ENCODE data around the gene DNAJC3. TPM values are rescaled to one million over a fixed set of nuclear protein-coding genes. Genes with fewer than 3 reads are reported as not detected.

DNAJC3 gene
- total RNA-seq, 2 experiments from 2014 or later = 17.6 to 17.7 TPM

DNA sequence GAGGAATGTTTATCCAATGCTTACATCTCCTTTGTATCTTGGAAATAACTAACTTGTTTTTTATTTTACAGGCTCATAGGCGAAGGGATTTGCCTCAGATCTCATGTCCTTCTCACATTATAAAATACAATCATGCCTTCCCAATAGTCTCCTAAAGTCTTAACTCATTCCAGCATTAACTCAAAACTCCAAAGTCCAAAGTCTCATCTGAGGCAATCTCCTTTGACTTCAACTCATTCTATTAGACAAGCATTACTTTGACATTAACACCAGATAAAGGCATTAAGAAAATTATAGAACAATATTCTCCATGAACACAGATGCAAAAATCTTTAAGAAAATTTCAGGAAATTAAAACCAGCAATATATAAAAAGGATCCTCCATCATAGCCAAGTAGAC, 137.6 kb downstream of the DNAJC3 start:
- Mint-ChIP-seq H3K36me3 (ENCODE audit: low read depth) (no peaks in the 10 kb centered on the region), H3K4me3 (no peak overlapping the region), H3K27ac (no peak overlapping the region), H3K9me3 (peaks cover 11% of the 10 kb centered on the region), H3K27me3 (peaks cover 18% of the 10 kb centered on the region), H3K4me1 (ENCODE audit: low read depth) (no peaks in the 10 kb centered on the region)
- H3K27me3 ChIP-seq (ENCODE audit: control insufficient read depth in 1 of 2, insufficient read depth in 2 of 2, low read length in 2 of 2) = peaks cover 0 to 4% of the 10 kb centered on the region in 2 experiments
- DNase-seq (no peak), ATAC-seq (ENCODE audit: poor library complexity) (no peak)
- H3K4me3 ChIP-seq (ENCODE audit: low read length) = no peak overlapping the region
- peaks cover 11 to 27% of the 10 kb centered on the region in 2 experiments for H3K9me3 ChIP-seq (ENCODE audit: control insufficient read depth in 1 of 2, insufficient read depth in 1 of 2, low read length in 2 of 2)
- H3K36me3 ChIP-seq (ENCODE audit: insufficient read depth, low read length) = no peaks in the 10 kb centered on the region
- H3K27ac ChIP-seq (ENCODE audit: low read depth in 1 of 2, low read length in 2 of 2) = no peak overlapping the region
- no peaks in the 10 kb centered on the region for H3K4me1 ChIP-seq (ENCODE audit: insufficient read depth, low read length)
- TF ChIP-seq, protein P1, sequence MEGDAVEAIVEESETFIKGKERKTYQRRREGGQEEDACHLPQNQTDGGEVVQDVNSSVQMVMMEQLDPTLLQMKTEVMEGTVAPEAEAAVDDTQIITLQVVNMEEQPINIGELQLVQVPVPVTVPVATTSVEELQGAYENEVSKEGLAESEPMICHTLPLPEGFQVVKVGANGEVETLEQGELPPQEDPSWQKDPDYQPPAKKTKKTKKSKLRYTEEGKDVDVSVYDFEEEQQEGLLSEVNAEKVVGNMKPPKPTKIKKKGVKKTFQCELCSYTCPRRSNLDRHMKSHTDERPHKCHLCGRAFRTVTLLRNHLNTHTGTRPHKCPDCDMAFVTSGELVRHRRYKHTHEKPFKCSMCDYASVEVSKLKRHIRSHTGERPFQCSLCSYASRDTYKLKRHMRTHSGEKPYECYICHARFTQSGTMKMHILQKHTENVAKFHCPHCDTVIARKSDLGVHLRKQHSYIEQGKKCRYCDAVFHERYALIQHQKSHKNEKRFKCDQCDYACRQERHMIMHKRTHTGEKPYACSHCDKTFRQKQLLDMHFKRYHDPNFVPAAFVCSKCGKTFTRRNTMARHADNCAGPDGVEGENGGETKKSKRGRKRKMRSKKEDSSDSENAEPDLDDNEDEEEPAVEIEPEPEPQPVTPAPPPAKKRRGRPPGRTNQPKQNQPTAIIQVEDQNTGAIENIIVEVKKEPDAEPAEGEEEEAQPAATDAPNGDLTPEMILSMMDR (IDR thresholded peaks at IDR 0.05) = no peak
- intact Hi-C loops (cut with DNase I, micrococcal nuclease) = no loop called here
- POLR2A ChIA-PET = no interaction called here
- CTCF ChIA-PET = no interaction called here

DNA sequence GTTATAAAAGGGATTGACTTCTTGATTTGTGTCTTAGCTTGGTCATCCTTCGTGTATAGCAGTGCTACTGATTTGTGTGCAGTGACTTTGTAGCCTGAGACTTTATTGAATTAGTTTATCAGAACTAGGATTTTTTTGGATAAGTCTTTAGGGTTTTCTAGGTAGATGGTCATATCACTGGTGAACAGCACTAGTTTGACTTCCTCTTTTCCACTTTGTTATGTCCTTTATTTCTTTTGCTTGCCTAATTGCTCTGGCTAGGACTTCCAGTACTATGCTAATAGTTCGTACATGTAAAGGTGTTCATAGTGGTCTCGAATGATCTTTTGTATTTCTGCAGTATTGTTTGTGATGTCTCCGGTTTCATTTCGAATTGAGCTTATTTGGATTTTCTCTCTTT, 145.4 kb downstream of the DNAJC3 start:
- Mint-ChIP-seq H3K4me3 (no peak overlapping the region), H3K9me3 (no peaks in the 10 kb centered on the region), H3K4me1 (ENCODE audit: low read depth) (no peaks in the 10 kb centered on the region), H3K27me3 (peaks cover 32% of the 10 kb centered on the region), H3K27ac (no peak overlapping the region), H3K36me3 (ENCODE audit: low read depth) (no peaks in the 10 kb centered on the region)
- ATAC-seq (ENCODE audit: poor library complexity) (no peak), DNase-seq (no peak)
- H3K27ac ChIP-seq (ENCODE audit: low read depth in 1 of 2, low read length in 2 of 2) = no peak overlapping the region
- no peaks in the 10 kb centered on the region for H3K9me3 ChIP-seq (ENCODE audit: control insufficient read depth in 1 of 2, insufficient read depth in 1 of 2, low read length in 2 of 2)
- ChIA-PET CTCF (interaction anchor here (0.6 to 3.9 kb wide), 2 partner anchors 11 to 108 kb away, joined by 4 to 10 read pairs; no protein-coding TSS in a partner anchor), POLR2A (no interaction called here)
- intact Hi-C loops (cut with DNase I, micrococcal nuclease) = no loop called here
- H3K36me3 ChIP-seq (ENCODE audit: insufficient read depth, low read length) = no peaks in the 10 kb centered on the region
- H3K4me1 ChIP-seq (ENCODE audit: insufficient read depth, low read length) = no peaks in the 10 kb centered on the region
- no peak overlapping the region for H3K4me3 ChIP-seq (ENCODE audit: low read length)
- peaks cover 9% of the 10 kb centered on the region in 2 experiments for H3K27me3 ChIP-seq (ENCODE audit: control insufficient read depth in 1 of 2, insufficient read depth in 2 of 2, low read length in 2 of 2)
- TF ChIP-seq, protein P1 (IDR thresholded peaks at IDR 0.05) = no peak

DNA sequence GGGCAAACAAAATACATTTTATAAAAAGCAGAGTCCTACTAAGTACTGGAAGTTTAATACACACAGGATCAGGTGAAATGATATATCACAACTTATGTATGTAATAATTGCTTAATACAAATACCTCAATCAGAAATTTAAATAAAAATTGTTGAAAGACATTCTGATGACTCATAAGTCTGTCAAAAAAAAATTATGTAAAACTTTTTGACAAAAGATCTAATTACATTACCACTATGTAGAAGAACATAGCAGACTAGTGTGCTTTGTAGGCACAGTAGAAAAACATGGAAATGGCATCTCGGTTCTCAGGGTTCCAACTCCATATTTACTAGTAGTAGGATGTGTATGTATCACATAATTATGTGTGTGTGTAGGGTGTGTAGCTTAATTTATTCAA, 156.2 kb downstream of the DNAJC3 start:
- H3K9me3 Mint-ChIP-seq = no peaks in the 10 kb centered on the region
- H3K9me3 ChIP-seq (ENCODE audit: control insufficient read depth in 1 of 2, insufficient read depth in 1 of 2, low read length in 2 of 2) = peaks cover 0 to 1% of the 10 kb centered on the region in 2 experiments
- DNase-seq = no peak
- H3K36me3 Mint-ChIP-seq (ENCODE audit: low read depth) = no peaks in the 10 kb centered on the region
- ChIA-PET CTCF (interaction anchor here (0.9 to 2.5 kb wide), 7 partner anchors 9 to 641 kb away, joined by 3 to 27 read pairs (median 7); no protein-coding TSS in a partner anchor), POLR2A (no interaction called here)
- intact Hi-C loops (cut with DNase I, micrococcal nuclease) = loop anchor here in 1 of 2 experiments (10.0 kb wide), 1 partner anchor 638 kb away; no protein-coding TSS in a partner anchor
- no peak overlapping the region for H3K27ac ChIP-seq (ENCODE audit: low read depth in 1 of 2, low read length in 2 of 2)
- peaks cover 37% of the 10 kb centered on the region for H3K27me3 Mint-ChIP-seq
- H3K27ac Mint-ChIP-seq = no peak overlapping the region
- no peak overlapping the region for H3K4me3 ChIP-seq (ENCODE audit: low read length)
- peaks cover 3 to 12% of the 10 kb centered on the region in 2 experiments for H3K27me3 ChIP-seq (ENCODE audit: control insufficient read depth in 1 of 2, insufficient read depth in 2 of 2, low read length in 2 of 2)
- no peaks in the 10 kb centered on the region for H3K4me1 ChIP-seq (ENCODE audit: insufficient read depth, low read length)
- H3K36me3 ChIP-seq (ENCODE audit: insufficient read depth, low read length) = no peaks in the 10 kb centered on the region
- TF ChIP-seq, protein P1 (IDR thresholded peaks at IDR 0.05) = no peak
- H3K4me3 Mint-ChIP-seq = no peak overlapping the region
- no peak for ATAC-seq (ENCODE audit: poor library complexity)
- H3K4me1 Mint-ChIP-seq (ENCODE audit: low read depth) = no peaks in the 10 kb centered on the region

Measured in CD4-positive, alpha-beta T cell (primary cell).